GM12864 (cell line): ENCODE results near the gene NOS3.

Experiments used
- DNase-seq: peaks from one replicate; pipeline ENCODE4 v3.0.0-alpha.2; 2011; ENCODE audit warnings: low read depth
- H3K4me3 ChIP-seq: 2 replicates; pipeline ENCODE4 v1.5.1; 2011; ENCODE audit warnings: mild to moderate bottlenecking, low read depth, low read length, control low read depth
- CTCF ChIP-seq: IDR thresholded peaks from 2 replicates; pipeline ENCODE4 v1.5.1; 2011; ENCODE audit warnings: low read depth, mild to moderate bottlenecking, moderate library complexity, low read length, control low read depth, inconsistent platforms; ENCODE audit errors: missing control alignments

Gene NOS3

GRCh38 chr7:150992051-150992640, 1.3 kb downstream of the NOS3 start:
- no peak overlapping the region for H3K4me3 ChIP-seq
- TF ChIP-seq CTCF, result no peak
- no peak for DNase-seq

GRCh38 chr7:150992833-150993302, 2.1 kb downstream of the NOS3 start:
- DNase-seq, result no peak
- no peak overlapping the region for H3K4me3 ChIP-seq
- no peak for TF ChIP-seq CTCF

GRCh38 chr7:150993511-150993910, 2.7 kb downstream of the NOS3 start:
- H3K4me3 ChIP-seq, result no peak overlapping the region
- no peak for TF ChIP-seq CTCF
- no peak for DNase-seq

GRCh38 chr7:150994141-150994837, 3.5 kb downstream of the NOS3 start:
- no peak for DNase-seq
- no peak for TF ChIP-seq CTCF
- H3K4me3 ChIP-seq, result no peak overlapping the region

- H3K4me3 ChIP-seq, result no peak overlapping the region
- no peak for DNase-seq
- TF ChIP-seq CTCF, result no peak
Measured at GRCh38 chr7:150994838-150995510, 4.2 kb downstream of the NOS3 start.

- H3K4me3 ChIP-seq, result no peak overlapping the region
- DNase-seq, result no peak
- no peak for TF ChIP-seq CTCF
Measured at GRCh38 chr7:150996376-150997074, 5.7 kb downstream of the NOS3 start.
